GF-D8 (cell line): ENCODE results near the gene PANK4.

Source experiments
- DNase-seq: peaks from one replicate; lab custom pipeline; 2025; lab: John Stamatoyannopoulos, UW

The PANK4 gene

DNA sequence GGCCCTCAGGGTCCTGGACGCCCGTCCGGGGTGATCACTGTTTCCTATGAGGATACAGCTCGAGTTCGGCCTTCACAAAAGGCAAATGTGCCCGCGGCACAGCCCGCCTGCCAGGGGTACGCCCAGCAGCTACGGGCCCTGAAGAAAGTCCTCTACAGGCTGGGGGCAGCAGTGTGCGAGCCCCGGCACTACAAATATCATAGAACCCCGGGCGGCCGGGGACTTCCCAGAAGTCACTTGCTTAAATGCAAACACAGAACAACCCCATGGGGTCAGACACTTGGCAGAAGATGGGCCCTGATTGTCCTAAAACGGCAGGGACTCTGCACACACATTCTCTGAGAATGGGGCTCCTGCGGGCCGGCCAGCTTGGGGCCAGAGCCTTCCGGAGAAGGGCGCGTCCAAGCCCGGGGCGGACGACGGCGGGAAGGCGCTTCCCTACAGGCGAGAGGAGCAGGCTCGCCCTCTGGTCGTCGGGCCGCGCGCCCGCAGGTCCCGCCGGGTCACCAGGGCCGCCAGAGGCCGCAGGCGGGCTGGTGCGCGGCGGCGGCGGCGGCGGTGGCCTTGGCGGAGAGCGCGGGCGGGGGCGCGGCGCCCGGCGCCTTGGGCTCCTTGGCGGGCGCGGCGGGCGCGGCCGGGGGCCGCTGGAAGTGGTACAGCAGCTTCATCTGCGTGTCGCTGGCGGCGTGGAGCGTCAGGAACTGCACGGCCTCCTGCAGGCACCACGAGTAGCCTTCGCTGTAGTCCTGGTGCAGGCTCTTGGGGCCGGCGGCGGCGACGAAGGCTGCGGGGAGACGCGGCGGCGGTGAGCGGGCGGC lies 2.8 kb upstream of the PANK4 start:
- peak; percentile 18 for DNase-seq

DNA sequence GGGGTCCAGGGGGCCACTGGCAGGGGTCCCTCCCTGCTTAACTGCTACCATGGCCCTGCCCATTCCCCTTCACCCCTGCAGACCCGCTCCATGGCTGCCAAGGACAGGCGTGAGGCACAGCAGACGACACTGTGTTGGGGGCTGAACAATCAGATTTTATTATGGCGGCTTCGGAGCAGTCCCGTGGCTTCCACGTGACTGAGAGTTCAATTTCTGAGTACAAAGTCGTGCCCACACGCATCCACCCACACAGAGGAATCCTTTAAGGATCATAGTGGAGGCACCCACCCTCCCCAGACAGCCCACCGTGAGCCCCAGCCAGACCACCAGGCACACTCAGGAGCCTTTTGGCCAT lies 2.2 kb upstream of the PANK4 start:
- DNase-seq = no peak

DNA sequence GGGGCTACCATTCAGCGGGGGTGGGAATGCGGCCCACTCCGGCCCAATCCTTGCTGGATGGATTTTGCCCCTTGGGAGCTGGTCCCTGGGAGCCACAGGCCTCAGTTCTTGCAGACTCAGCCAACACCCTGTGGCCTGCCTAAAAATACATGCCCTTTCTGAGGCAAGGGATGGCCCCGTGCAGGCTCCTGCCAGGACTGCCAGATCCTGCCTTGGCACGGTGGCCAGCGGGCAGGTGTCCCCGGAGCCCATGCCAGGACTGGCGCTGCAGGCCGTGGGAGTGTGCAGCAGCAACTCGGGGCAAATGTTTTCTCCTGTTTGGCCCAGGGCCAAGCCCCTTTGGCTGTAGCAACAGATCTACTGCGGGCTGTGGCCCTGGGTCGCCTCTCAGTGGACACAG lies 1.6 kb upstream of the PANK4 start:
- no peak for DNase-seq

DNA sequence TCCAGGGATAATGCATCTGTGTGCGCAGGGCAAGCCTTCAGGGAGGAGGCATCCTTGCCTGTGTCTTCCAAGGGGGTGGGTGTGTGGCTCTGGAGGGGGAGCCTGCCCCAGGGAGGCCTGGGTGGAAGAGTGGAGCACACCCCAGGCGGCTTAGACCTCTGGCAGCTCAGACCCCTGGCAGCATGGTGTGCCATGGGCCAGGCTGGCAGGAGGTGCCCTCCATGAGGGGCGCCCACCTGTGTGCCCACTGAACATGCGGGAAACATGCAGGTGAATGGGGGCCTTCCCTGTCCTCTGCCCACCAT lies 1.1 kb upstream of the PANK4 start:
- no peak for DNase-seq

DNA sequence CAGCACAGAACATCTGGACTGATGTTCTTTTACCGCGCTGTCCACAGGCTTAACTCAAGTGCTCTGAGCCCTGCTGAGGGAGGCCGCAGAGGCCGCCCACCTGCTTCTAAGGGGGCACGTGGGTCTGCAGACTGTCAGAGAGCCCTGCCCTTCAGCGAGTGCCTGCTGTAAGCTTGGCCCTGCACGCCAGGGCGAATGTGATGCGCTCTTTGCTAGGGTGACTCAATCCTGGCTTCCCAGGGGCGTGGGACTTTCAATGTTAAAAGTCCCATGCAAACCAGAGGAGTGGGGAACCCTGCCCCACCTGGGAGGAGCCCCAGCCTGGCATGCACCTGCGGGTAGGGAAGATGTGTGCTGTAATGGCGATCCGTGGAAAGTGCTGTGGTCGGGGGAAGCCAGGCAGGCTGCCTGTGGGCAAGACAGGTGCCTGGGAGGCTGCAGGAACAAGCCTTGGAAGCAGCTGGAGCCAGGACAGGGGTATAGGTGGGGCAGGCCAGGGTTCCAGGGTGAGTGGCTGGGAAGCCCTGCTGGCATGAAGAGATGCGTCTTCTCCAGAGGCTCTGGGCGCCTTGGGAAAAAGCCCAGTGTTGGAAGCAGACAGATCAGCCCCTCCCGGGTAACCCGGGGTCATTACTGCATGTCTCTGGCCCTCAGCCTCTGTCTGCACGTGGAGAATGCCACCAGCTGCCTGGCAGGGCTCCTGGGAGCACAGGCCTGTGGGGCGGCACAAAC lies 594 bp upstream of the PANK4 start:
- no peak for DNase-seq

DNA sequence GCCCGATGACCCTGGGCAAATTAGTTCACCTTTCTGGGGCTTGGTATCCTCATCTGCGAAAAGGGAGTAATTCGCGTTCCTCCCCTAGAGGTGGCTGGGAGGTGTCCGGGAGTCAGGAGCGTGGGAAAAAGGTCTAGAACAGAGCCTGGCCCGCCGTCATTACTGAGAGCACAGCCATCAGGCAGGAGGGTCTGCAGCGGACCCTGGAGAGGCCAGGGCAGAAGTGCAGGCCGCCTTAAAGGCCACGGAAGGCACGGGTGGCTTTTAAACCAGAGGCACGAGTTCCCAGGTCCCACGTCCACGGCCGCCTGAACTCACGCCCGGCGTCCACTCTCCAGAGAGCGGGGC lies 850 bp downstream of the PANK4 start:
- no peak for DNase-seq

DNA sequence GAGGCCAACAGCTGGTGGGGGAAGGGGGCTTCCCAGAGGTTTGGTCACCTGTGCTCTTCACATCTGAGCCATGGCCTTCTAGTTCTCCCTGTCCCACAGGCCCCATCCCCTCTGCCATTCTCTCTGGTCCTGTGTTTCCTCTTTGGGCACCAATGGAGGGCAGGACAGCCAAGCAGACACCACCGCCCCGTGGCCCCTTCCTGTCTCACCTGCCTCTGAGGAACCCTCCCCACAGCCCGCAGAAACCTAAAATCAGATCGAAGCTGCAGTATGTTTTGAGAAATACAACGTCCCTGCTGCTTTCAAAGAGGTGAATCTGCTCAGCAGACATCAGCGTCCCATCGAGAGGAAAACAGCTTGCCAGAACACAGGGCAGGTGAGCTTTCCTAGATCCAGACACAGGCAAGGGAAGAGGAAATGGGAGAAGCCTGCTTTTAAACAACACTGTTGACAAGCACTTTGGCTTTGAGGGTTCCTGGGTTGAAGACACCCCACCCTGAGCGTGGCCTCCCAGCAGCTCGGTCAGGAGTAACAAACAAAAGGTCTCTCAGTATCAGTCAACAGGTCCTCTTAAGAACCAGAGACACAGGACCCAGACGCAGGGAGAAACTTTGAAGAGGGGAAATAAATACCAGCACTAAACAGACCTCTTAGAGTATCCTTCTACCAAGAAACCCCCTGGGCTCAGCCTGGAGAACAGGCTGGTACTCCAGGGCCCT lies 2.3 kb downstream of the PANK4 start:
- no peak for DNase-seq

DNA sequence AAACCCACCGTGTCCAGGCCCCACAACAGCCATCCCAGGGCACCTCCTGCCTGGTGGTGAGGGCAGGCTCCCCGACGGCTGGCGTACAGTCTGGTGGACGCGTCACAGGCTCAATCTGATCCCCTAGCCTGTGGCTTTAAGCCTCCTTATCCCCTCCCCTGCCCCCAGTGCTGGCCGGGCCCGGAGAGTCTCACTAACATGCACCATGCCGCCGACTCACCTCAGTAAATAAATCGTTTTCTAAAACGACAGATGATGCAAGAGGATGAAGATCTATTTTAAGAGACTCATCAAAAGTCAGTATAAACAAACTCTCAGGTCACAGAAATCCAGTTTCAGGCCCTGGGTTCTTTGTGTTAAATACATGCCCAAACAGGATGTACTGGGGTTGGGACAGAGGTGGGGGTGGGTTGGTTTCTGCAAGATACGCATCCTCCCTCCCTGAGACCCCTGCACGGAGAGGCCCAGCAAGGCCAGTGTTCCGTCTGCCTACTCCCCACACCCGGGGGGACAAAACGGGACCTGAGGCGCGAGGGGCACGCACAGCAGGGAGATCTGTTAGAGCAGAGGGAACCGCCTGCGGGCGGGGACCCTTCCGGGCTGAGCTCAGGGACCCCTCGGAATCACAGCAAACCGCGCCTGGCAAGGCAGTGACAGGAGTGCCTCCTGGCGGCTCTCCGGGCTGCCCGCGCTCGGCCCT lies 3.1 kb downstream of the PANK4 start:
- DNase-seq = no peak

DNA sequence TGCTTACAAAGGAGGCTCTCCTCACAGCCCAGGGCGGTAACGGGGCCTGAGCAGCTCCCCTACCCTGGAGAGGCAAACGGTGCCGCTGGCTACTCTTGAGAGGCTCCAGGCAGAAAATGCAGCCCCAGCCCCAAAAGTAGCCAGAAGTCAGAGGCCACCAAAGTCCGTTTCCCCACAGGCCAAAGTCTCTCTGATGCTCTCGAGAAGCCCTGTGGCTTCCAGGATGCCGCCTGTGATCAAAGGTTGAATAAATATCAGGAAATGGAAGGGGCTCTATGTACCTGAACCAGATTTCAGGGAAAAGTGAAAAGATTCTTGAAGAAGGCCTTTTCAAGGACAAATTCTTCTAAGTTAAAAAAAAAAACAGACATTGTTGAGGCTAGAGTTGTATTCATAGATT lies 4.2 kb downstream of the PANK4 start:
- no peak for DNase-seq

DNA sequence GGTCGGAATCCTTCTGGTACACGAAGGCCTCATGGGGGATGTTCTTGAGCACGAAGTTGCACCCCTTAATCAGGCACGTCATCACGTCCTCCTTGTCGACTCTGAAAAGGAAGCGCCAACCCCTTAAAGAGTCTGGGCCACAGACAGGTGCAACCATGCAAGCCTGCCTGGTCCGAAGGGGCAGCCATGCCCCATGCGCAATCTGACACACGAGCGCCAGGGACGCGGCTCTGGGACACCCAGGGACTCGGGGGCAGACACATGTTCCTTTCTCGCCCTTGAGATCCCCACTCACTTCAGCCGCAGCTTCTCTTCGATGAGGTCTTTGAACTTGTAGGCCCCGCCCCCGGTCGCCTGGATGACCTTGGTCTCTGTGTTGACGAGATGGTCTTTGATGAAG lies 5.6 kb downstream of the PANK4 start:
- DNase-seq = no peak

DNA sequence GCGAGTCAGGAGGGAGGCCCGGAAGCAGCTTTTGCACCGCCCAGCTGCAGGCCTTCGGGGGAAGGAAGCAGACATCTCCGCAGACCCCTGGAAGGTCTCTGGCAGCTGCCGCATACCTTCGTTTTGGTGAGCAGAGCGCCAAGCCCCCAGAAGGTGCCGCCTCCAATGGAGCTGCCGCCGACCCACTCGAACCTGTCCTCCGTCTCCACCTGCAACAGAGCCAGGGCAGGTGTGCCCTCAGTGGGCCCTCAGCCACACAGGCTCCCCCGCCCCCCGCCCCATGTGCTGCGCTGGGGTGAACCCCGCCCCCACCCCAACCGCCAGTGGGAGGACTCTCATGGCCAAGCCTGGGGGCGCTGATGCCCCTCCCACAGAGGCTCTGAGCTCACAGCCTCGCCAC lies 6.2 kb downstream of the PANK4 start:
- no peak for DNase-seq

DNA sequence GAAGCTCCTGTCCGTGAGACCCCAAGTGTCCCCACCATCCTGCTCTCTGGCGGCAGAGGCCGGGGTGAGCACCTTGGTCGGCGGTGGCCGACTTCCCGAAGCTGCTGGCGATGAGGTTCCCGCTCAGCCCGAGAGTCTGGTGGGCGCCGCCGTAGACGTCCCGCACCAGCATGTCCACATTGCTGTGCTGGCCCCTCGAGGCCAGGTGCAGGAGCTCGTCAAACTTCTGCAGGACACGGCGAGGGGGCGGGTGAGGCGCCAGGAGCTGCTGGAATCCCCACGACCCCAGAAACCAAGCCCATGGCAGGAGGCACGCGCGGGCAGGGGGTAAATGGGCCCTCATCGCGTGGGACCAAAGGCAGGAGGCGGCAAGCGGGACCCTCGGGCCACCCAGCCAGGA lies 6.7 kb downstream of the PANK4 start:
- no peak for DNase-seq

DNA sequence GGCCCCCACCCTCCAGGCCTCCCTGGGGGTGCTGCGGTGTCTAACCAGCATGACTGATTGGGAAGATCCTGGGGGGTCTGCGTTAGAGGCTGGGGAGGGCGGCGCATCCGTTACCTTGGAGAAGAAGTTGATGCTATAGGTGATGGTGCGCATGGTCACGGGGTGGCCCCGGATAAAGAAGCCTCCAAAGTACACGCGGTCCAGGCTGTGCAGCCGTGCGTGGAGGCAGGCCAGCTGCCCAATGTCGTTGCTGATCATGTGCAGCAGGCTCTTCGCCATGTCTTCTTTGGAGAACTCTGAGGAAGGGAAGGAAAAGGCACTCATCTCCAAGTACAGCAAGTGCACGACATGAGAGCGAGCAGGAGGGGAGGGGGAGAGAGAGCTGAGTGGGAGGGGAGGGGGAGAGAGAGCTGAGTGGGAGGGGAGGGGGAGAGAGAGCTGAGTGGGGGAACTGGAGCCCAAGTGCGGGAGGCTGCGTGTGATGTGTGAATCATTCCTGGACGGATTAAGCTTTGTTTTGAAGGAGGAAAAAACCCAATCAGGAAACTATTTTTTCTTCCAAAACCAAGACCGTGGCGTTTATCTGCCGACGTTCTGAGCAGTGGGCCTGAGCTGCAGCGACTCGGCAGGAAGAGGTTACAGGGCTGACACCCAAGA lies 7.2 kb downstream of the PANK4 start:
- no peak for DNase-seq

DNA sequence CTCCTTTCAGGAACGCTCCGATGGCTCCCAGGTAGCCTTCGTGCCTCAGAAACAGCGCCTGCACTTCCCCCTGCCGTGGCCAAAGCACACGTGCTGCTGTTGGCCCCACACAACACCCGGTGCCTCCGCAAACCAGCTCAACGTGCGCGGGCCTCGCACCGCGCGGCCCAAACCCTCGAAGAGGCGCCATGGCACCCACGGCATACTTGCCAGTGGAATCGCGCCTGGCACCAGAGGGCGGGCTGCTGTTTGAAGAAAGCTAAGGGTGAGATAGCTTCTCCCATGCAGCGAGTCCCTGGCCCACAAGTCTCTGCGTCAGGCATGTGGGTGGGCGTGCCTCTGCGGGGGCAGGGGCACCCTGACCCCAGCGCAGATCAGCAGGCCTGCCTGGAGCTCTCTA lies 7.9 kb downstream of the PANK4 start:
- no peak for DNase-seq

DNA sequence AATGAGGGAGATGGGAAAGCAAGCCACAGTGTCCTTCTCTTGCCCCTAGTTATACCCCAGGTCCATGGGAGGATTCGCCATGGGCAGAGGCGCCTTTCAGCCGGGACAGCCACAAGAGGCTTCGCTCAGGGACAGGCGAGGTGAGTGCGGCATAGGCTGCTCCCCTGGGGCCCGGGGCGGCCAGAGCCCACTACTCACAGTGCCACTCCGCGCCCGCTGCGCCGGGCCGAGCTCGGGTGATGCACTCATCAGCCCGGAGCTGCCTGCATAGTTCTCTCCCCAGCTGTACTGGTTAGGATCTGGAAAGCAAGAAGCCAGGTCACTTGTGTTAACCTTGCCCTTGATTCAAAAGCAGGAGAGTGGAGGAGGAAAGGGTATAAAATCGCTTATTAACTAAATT lies 8.4 kb downstream of the PANK4 start:
- no peak for DNase-seq

DNA sequence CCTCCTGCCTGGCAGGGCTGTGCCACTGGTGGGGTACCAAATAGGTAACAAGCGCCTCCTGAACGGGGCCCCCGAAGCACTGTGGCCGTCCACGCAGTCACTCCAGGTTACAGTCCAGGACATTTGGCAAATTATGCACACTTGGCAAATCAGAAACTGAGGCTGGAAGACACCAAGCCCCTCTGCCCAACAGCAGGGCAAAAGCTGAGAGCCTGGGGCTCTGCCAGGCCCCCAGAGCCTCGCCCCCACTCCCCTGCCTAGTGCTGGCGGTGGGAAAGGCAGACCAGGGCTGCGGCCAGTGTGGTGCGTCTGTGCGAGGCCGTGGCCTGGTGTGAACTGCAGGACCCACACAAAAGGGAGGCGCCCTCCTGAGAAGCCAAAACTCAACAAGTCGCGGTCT lies 9.4 kb downstream of the PANK4 start:
- no peak for DNase-seq

DNA sequence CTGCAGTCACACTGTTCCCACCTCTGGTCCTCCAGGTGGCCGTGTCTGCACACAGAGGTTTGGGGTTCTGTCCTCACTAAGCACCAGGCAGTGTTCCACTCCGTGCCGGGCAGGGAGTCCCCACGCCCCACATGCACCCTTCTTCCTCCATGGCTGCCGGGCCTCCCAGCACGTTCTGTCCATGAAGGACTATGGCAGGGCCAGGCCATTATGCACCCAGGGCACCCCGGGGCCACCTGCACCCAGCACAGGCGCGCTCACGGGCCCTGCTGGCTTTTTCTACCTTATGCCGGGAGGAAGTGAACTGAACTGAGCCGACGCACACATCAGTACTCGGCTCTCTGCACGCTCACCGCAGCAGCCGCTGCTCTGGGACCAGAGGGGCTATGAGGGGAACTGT lies 10.3 kb downstream of the PANK4 start:
- no peak for DNase-seq

DNA sequence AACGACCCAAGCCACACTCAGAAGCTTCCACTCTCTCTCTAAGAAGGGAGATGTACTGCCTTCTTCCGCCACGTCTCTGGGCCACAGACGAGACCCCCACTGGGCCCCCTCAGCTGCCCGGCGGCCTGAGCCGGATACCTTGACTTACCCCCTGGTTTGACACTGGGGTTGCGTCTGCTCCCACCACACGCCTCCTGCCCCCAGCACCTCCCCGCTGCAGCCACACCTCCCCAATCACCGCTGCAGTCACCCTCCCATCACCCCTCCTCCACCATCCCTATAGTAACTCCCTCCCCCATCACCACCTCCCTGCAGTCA lies 10.7 kb downstream of the PANK4 start:
- no peak for DNase-seq

DNA sequence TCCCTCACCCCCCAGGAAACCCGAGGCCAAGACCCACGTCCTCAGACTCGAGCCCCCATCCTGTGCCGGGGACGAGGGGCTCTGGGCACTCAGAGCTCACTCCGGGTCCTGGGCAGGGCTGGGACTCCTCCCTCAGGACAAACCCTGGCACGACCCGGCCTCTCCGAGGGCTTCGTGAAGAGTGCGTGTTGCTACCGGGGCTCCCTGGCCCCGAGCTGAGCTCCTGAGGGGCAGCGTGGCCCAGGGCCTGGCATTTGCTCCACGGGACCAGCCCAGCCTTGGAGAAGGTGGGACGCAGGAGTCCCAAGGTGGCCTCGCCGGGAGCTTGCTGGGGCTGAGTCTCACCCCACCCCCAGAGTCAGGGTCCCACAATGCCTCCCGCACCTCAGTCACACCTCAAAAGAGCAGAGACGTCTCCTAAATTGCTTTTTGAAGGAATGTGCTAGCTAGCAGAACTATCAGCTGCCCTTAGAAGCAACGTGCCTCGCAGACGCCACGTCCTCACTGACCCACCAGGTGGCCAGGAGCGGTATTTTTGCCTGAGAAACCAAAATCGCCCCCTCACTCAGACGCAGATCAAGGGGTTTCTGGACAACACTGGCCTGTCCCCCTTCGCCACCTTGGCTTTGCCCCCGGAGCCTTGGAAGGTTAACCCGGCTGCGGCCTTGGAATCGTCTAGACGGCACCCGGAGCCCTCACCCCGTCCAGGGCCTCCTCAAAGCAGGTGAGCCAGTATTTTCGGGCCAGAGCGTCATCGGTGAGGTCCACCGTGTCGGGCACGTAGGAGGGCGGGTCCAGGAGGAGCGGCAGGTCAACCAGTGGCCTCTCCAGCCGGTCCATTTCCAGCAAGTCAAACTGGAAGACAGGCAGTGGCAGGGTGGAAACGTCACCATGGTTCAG lies 11.3 kb downstream of the PANK4 start:
- DNase-seq = no peak

DNA sequence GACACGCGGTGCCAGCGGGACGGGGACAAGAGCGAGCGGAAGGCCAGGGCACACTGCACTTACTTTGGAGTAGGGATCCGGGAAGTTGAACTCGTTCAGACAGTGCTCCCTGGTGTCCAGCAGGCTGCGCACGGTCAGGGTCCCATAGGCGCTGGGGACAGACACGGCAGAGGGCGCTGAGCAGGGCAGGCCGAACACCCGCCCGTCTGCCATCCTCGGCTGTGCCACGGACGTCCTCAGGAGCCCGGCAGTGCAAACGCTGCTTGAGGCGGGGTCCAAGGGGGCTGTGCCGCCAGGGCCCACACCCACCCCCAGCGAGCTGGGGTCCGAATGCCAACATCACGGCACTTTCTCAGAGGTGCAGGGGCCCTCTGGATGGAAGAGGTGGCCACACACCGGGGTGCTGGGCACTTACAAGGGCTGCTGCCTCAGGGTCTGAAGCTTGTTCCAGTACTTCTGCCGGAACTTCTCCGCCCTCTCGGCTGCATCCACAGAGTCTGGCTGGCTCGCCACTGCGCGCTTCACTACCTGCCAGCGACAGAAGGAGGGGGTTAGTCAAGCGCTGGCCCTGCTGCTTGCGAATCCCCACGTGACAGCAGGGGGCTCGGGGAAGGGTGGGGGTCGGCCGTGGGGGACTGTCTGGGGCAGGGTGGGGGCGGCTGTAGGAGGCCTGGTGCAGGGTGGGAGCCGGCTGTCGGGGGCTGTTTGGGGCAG lies 12.3 kb downstream of the PANK4 start:
- DNase-seq = no peak
